Kasumi-1 (cell line): ENCODE measurements around the gene TTLL10.
A peak's percentile ranks its signal among the peaks of the same experiment; 100 is the strongest.
"Not testable (repeated sequence)": the region's sequence is repeated elsewhere in the genome, so short reads cannot be mapped to it uniquely, and the experiment has no call there.

ENCODE experiments used
- DNase-seq, 2 experiments: peaks; one replicate each; lab custom pipeline; 2025; lab: John Stamatoyannopoulos, UW

Gene TTLL10

DNA sequence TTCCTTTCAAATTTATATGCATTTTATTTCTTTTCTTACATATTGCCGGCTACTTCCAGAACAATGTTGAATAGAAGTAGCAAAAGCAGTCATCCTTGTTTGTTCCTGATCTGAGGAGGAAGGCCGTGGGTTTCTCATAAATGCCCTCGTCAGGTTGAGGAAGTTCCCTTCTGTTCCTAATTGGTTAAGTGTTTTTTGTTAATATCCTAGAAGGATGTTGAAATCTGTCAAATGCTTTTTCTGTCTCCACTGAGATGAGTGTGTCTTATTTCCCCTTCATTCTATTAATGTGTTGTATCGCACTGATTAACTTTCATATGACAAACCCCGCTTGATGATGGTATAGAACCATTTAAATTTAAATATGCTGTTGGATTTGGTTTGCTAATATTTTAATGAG lies 15.4 kb downstream of the TTLL10 start:
- no peak for DNase-seq

DNA sequence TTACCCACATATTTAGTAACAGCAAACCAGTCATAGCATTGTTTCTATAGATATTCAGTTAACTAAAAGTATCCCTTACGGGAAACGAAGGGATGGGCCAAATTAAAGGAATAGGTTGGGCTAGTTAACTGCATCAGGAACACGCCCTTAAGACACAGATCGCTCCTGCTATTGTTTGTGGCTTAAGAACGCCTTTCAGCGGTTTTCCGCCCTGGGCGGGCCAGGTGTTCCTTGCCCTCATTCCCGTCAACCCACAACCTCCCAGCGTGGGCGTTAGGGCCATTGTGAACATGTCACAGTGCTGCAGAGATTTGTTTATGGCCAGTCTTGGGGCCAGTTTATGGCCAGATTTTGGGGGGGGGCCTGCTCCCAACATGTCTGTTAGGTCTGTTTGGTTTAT lies 18.1 kb downstream of the TTLL10 start:
- DNase-seq, result no peak

DNA sequence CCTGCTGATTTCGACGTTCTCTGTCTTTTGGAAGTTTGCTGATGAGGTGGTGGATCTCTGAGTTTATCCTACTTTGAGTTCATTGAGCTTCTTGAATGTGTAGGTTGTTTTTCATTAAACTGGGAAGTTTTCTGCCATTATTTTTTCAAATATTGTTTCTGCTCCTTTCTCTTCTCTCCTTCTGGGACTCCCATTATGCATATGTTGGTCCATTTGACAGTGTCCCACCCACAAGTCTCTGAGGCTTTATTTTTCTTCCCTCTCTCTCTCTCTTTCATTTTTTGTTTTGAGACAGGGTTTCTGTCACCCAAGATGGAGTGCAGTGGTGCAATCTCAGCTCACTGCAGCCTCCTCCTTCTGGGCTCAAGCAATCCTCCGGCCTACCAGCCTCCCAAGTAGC lies 21.0 kb downstream of the TTLL10 start:
- no peak for DNase-seq

- DNase-seq, result not testable (repeated sequence)
Measured at GRCh38 chr1:1195726-1196125, 22.0 kb downstream of the TTLL10 start.

GRCh38 chr1:1196431-1197187 lies 22.9 kb downstream of the TTLL10 start:
- no peak for DNase-seq

DNA sequence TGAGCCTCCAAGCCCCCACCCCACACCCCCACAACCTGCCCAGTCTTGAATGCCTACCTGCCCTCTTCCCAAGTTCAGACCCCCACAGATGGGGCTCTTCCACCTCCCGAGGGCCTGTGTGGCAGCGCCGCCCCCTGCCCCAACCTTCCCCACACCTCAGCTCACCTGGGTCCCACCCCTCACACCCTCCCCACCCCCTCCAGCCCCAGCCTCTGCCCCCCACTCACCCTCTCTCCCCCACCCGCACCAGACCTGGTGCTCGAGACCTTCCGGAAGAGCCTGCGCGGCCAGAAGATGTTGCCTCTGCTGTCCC lies 23.5 kb downstream of the TTLL10 start:
- DNase-seq, result no peak

- DNase-seq, result no peak
Measured at GRCh38 chr1:1197551-1198422, 24.1 kb downstream of the TTLL10 start.

- no peak for DNase-seq
Measured at GRCh38 chr1:1198423-1199140, 24.9 kb downstream of the TTLL10 start.

DNA sequence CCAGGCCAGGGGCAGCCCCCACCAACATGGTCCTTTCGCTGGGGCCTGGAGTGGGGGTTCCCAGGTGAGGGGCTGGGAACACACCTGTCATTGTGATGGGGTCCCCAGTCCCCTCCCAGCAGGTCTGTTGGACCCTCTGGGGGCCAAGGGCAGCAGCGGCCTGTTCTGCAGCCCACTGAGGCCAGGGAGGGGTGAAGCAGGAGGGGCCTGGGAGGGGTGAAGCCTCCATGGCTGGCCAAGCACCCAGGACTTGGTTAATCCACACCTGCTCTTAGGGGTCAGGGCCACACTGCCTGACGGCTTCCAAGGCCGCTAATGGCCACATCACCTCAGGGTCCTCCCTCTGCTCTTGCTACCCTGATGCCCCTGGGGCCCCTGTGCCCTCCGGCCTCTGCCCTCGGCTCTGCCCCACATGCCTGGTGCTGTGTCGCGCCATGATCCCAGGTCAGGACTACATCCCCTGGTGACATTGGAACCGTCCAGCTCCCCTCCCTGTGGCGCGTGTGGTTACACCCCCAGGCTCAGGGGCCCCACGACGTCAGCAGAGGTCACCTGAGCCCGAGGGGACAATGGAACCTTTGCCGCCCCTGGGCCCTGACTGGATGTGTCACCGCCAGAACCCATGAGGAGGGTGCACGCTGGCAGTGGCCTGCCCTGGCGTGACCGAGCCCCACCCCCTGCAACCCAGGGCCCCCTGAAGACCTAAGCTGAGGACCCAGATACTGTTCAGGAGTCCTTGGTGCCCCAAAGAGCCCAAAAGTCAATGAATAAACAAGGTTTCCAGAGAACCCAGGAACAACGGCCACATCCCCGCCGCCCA lies 25.7 kb downstream of the TTLL10 start:
- DNase-seq, result no peak

DNA sequence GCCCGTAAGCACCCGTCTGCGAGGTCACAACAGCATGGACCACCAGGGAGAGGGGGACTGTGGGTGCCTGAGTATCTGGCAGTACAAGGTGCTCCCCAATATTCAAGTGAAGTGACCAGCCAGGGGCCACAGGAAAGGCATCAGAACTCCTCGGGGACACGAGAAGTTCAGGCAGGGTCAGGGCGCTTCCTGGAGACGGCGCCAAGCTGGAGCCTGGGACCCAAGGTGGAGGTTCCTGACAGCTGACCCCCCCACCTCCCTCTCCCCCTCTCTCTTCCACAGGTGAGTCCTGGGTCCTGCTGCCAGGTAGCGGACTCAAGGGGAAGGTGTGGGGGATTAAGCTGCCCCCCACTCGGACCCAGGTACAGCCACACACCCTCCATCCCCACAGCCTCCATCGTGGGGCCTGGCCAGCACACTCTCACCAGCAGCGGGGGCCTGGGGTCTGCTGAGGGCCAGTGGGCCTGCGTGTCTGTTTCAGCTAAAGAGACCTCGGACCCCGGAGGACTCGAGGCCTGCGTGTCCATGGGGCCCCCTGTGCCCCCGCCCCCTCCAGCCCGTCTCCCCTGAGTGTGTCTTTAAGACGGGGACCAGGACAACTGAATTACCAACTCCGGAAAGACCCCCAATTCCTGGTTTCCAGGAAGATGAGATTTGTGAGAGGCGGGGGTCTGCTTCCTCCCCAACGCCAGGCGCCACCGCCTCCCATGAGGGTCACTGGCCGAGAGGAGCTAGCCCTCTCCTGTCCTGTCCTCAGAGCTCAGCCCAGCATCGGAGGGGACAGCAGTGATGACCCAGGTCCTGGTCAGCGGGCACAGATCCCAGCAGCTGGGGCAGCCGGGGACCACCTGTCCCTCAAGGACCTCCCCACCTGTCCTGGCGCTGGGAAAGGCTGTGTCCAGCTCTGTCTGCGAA lies 26.5 kb downstream of the TTLL10 start:
- no peak for DNase-seq

- DNase-seq, result no peak
Measured at GRCh38 chr1:1200876-1201810, 27.5 kb downstream of the TTLL10 start.

DNA sequence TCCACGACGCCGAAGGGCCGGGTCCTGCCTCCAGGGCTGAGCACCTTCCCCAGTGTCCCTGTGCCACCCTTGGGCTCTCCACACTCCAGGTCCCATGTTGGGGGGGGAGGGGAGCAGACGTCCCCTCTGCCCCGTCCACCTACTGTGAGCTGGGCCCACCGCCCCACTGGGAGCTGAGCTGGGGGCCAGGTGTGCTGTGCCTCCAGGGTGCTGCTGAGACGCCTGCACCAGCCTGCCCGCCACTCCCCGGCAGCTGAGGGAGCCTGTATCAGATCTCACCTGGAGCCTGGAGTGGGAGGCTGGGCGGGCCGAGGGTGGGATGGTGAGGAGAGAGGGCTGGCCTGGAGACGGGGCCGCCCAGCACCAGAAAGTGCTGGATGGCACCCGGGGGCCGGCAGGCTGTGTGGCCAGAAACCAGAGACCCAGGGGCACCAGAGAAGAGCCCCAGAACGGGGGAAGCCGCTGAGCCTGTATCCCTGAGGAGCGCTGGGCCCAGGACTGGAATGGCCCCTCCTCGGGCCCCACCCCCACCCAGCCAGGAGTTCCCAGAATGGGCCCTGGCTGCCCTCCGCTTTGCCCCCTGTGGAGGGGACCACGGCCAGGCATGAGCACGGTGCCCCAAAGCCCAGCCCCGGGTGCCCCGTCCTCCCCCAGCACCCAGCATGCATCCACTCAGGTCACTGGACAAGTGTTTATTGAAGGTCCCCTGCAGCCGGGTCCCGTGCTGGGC lies 29.3 kb downstream of the TTLL10 start:
- DNase-seq, result no peak

- DNase-seq, result peak in 1 of 2 experiments; percentile 6
Measured at GRCh38 chr1:1203561-1204424, 30.1 kb downstream of the TTLL10 start.

DNA sequence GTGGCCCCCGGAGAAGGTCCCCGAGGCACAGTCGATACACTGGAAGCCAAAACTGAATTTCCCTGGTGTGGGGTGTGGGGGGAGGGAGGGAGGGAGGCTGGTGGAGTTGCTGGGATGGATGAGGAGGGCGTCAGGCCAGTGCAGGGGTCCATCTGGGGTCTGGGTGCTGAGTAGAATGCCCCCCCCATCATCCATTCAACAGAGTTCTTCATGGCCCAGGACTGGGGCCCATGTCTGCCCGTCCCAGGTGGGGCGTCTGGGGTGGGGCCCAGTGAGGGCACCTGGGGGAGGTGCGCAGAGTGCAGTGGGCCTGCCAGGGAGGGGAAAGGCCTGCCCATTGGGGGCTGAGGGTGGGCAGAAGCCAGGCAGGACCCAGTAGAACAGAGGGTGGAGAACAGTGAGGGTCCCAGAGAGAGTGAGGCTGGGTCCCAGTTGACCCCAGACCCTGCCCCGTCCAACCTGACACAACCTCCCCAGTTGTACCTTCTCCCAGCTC lies 30.8 kb downstream of the TTLL10 start:
- no peak for DNase-seq

DNA sequence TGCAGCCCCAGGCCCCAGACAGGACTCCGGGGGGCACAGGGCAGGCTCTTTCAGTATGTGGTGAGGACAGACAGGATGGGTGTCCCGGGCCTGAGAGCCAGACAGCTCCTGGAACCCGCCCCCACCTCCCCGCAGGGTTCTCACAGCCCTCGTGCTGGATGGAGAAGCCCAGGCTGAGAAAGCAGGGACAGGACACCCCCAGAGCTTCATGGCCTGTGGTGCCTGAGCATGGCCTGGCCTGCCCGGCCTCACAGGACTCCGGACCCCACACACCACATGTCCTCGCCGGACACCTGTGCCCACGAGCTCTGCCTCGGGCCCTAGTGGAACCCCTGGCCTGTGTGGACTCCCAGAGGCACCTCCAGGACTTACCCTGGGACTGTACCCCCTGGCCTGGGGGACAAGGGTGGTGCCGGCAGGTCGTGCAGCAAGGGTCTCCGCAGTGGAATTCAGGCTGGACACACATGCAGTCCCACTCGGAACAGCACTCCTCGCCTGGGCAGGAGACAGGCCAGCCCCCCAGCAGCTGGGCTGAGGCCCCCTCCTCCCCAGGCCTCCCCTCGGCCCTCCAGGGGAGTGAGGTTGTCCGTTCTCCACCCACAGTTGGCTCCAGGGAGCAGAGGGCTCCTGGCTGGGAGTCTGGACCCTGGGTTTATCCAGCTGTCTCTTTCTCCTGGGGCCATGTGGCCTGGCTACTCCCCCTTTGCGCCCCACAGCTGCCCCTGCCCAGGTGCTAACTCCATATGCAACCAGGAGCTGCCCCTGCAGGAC lies 31.5 kb downstream of the TTLL10 start:
- no peak for DNase-seq

GRCh38 chr1:1205769-1206375 lies 32.2 kb downstream of the TTLL10 start:
- DNase-seq, result no peak
